Fibroblast of gingiva (primary cell): ENCODE data around the gene FAM163B.
A peak's percentile ranks its signal among the peaks of the same experiment; 100 is the strongest.

Source experiments
- DNase-seq: peaks from one replicate; pipeline ENCODE4 v3.0.0-alpha.2; 2011; ENCODE audit warnings: low read depth

The FAM163B gene

GRCh38 chr9:133581011-133581410, 28.2 kb downstream of the FAM163B start:
- no peak for DNase-seq

GRCh38 chr9:133580419-133580738, 28.8 kb downstream of the FAM163B start:
- no peak for DNase-seq

GRCh38 chr9:133579601-133580418, 29.4 kb downstream of the FAM163B start:
- no peak for DNase-seq

- DNase-seq, result no peak
Observed at GRCh38 chr9:133578524-133579441, 30.4 kb downstream of the FAM163B start.

- DNase-seq, result no peak
Observed at GRCh38 chr9:133577737-133578112, 31.5 kb downstream of the FAM163B start.

GRCh38 chr9:133576875-133577736, 32.1 kb downstream of the FAM163B start:
- no peak for DNase-seq

- DNase-seq, result no peak
Observed at GRCh38 chr9:133576031-133576874, 32.9 kb downstream of the FAM163B start.

GRCh38 chr9:133575186-133576030, 33.8 kb downstream of the FAM163B start:
- no peak for DNase-seq

GRCh38 chr9:133574771-133575170, 34.4 kb downstream of the FAM163B start:
- no peak for DNase-seq

- DNase-seq, result no peak
Observed at GRCh38 chr9:133573791-133574515, 35.2 kb downstream of the FAM163B start.

GRCh38 chr9:133572821-133573361, 36.3 kb downstream of the FAM163B start:
- peak; percentile 42 for DNase-seq

GRCh38 chr9:133571896-133572595, 37.1 kb downstream of the FAM163B start:
- DNase-seq, result no peak

- DNase-seq, result no peak
Observed at GRCh38 chr9:133571391-133571890, 37.7 kb downstream of the FAM163B start.

- DNase-seq, result no peak
Observed at GRCh38 chr9:133570691-133571080, 38.5 kb downstream of the FAM163B start.

- DNase-seq, result no peak
Observed at GRCh38 chr9:133569891-133570690, 39.1 kb downstream of the FAM163B start.

GRCh38 chr9:133569121-133569785, 39.9 kb downstream of the FAM163B start:
- DNase-seq, result no peak

GRCh38 chr9:133568186-133568585, 41.0 kb downstream of the FAM163B start:
- no peak for DNase-seq
